Measurements from ENCODE around the gene NHERF2. TPM values are rescaled to one million over a fixed set of nuclear protein-coding genes. Genes with fewer than 3 reads are reported as not detected.

The NHERF2 gene
- polyA plus RNA-seq, 1 experiment = 107 TPM

DNA sequence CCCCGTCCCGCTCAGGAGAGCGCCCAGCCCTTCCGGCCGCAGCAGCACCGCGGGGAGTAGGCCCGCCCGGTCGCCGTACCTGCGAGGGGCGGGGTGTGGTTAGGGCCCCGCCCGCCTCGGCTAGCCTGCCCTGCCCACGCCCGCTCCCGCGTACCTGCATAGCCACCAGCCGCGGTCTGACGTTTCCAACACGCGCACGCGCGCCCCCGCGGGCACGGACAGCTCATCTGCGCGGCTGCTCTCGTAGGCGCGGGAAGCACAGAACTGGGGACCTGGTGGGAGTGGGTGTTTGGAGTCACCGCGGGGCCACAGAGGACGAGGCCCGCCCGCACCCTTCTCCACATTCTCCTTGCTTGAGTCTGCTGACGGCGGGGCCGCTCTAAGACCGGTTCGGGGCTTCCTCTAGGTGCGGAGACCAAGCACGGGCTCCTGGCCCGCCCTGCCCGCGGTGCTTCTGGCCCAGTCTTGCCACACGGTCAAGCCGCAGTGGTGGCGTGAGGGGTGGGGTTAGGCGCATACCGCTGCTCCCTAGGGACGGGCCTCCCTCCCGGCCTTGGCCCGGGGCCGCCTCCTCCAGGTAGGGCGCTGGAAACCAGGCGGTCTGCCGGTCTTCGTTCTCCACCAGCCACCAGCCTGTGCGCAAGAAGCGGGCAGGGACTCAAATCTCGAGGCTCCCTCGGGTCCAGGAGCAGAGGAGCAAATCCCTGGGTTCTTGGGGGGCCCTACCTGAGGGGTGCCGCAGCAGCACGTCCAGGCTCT lies 47.3 kb upstream of the NHERF2 start:
- H3K4me3 ChIP-seq (ENCODE audit: low read depth, low read length) = no peak overlapping the region
- peaks cover 12% of the 10 kb centered on the region for H3K27me3 ChIP-seq (ENCODE audit: control insufficient read depth, insufficient read depth, low read length)
- CTCF ChIA-PET = interaction anchor here (1.1 kb wide), 1 partner anchor 161 kb away, joined by 4 read pairs; no protein-coding TSS in a partner anchor
- no peak for DNase-seq (ENCODE audit: low read depth)
- H3K36me3 ChIP-seq (ENCODE audit: control insufficient read depth, insufficient read depth, low read length) = peaks cover 29% of the 10 kb centered on the region
- POLR2A ChIA-PET = no interaction called here
- TF ChIP-seq, protein P1, sequence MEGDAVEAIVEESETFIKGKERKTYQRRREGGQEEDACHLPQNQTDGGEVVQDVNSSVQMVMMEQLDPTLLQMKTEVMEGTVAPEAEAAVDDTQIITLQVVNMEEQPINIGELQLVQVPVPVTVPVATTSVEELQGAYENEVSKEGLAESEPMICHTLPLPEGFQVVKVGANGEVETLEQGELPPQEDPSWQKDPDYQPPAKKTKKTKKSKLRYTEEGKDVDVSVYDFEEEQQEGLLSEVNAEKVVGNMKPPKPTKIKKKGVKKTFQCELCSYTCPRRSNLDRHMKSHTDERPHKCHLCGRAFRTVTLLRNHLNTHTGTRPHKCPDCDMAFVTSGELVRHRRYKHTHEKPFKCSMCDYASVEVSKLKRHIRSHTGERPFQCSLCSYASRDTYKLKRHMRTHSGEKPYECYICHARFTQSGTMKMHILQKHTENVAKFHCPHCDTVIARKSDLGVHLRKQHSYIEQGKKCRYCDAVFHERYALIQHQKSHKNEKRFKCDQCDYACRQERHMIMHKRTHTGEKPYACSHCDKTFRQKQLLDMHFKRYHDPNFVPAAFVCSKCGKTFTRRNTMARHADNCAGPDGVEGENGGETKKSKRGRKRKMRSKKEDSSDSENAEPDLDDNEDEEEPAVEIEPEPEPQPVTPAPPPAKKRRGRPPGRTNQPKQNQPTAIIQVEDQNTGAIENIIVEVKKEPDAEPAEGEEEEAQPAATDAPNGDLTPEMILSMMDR (IDR thresholded peaks at IDR 0.05; ENCODE audit: insufficient read depth, low read depth, low read length) = no peak

DNA sequence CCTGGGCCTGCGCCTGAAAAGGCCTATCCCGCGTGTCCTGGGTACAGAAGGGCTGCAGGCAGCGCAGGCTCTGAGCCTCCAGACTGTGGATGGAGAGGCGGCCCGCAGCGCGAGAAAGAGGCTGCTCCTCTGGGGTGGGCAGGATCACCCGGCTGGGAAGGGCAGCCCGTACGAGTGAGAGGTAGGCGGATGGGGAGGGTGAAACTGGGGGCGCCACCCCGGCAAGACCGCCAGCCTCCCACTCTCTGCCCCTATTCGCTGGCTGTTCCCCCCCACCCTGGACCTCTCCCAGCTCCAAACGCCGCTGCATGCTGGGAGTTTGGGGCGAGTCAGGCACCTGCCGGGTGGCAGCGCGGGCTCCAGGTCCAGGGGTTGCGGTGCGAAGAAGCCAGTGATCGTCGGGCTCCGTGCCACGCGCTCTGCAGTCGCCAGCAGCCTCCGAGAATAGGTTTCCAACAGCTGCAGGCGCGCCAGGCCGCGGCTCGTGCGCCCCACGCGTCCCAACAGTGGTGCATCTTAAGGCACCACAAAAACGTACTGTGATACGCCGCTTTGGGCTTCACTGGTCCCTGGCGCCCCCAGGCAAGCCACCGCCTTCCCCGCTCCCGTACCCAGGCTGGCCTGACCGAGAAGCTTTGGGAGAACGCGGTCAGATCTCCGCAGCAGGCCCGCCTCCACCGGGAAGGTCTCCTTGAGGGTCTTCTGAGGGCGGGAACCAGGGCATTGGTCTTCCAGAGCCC lies 46.5 kb upstream of the NHERF2 start:
- TF ChIP-seq, protein P1 (IDR thresholded peaks at IDR 0.05; ENCODE audit: insufficient read depth, low read depth, low read length) = no peak
- ChIA-PET POLR2A (no interaction called here), CTCF (no interaction called here)
- peaks cover 26% of the 10 kb centered on the region for H3K36me3 ChIP-seq (ENCODE audit: control insufficient read depth, insufficient read depth, low read length)
- DNase-seq (ENCODE audit: low read depth) = no peak
- H3K4me3 ChIP-seq (ENCODE audit: low read depth, low read length) = no peak overlapping the region
- H3K27me3 ChIP-seq (ENCODE audit: control insufficient read depth, insufficient read depth, low read length) = peaks cover 12% of the 10 kb centered on the region

DNA sequence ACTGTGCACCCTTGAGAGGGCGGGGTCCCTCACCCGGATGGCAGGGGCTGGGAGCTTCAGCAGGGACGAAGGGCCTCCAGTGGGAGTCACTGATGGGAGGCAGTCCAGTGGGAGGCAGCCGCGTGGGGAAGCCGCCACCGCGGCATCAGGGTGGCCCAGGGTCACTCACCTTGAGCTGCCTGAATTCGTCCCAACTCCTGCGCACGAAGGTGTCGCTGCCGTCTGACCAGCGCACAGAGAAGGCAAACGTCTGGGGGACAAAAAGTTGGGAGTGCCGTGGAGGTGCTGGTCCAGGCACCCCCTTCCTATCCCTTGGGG lies 46.0 kb upstream of the NHERF2 start:
- CTCF ChIA-PET = interaction anchor here (1.1 kb wide), 1 partner anchor 160 kb away, joined by 3 read pairs; no protein-coding TSS in a partner anchor
- TF ChIP-seq, protein P1 (IDR thresholded peaks at IDR 0.05; ENCODE audit: insufficient read depth, low read depth, low read length) = no peak
- no peak for DNase-seq (ENCODE audit: low read depth)
- no peak overlapping the region for H3K4me3 ChIP-seq (ENCODE audit: low read depth, low read length)
- POLR2A ChIA-PET = no interaction called here
- peaks cover 12% of the 10 kb centered on the region for H3K27me3 ChIP-seq (ENCODE audit: control insufficient read depth, insufficient read depth, low read length)
- peaks cover 24% of the 10 kb centered on the region for H3K36me3 ChIP-seq (ENCODE audit: control insufficient read depth, insufficient read depth, low read length)

DNA sequence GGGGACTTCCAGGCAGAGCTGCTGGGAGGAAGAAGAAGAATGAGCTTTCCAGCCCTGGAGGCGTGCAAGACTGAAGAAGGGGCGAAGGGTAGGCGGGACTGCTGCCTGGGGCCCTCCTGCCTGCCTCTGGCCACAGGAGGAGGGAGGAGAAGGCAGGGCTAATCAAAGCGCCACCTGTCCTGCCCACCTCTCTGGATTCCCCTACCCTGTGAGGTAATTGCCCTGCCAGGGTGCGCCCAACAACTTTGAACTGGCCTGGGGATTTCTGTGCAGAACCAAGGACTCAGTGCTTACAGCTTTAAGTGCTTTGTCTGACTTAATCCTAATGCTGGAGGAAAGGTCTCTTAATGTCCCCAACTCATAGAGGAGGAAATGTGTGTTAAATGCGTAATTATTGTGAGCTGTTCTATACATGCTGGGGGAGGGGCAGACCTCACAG lies 45.3 kb upstream of the NHERF2 start, which contains the start of gene NOXO1:
NOXO1 (minus strand) TSS at position 72 of the 439 bp plus-strand sequence. CDS start 290 bp downstream, outside the sequence.
- TF ChIP-seq, protein P1 (IDR thresholded peaks at IDR 0.05; ENCODE audit: insufficient read depth, low read depth, low read length) = no peak
- POLR2A ChIA-PET = no interaction called here

DNA sequence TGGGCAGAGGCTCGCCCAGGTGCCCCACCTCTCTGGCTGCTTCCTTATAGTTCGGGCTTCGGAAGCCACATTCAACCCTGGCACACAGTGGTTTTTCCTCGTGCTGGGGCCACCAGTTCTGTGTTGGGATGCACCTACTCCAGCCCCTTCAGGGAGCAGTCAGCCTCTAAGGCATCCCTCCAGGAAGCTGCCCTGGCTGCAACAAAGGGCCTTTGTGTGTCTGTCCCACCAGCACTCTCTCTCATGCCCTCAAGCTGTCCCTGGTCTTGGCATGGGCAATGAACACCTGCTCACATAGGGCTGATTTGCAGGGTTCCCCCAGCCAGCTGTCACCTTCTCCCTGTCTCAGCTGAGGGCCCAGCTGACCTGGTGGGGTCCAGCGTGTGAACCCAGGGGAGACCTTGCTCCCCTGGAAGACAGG lies 44.7 kb upstream of the NHERF2 start:
- Histone ChIP-seq H3K36me3 (ENCODE audit: control insufficient read depth, insufficient read depth, low read length) (peaks cover 24% of the 10 kb centered on the region), H3K27me3 (ENCODE audit: control insufficient read depth, insufficient read depth, low read length) (peaks cover 12% of the 10 kb centered on the region), H3K4me3 (ENCODE audit: low read depth, low read length) (no peak overlapping the region)
- POLR2A ChIA-PET = no interaction called here
- TF ChIP-seq, protein P1 (IDR thresholded peaks at IDR 0.05; ENCODE audit: insufficient read depth, low read depth, low read length) = no peak
- no peak for DNase-seq (ENCODE audit: low read depth)
- CTCF ChIA-PET = interaction anchor here (0.6 to 1.3 kb wide), 4 partner anchors 10 to 169 kb away, joined by 3 to 4 read pairs (median 4); partner anchors contain the start of gene TBL3

More for the DNA sequence above, 45.3 kb upstream of the NHERF2 start, which contains the start of gene NOXO1:
- no peak for DNase-seq (ENCODE audit: low read depth)
- peaks cover 12% of the 10 kb centered on the region for H3K27me3 ChIP-seq (ENCODE audit: control insufficient read depth, insufficient read depth, low read length)
- H3K36me3 ChIP-seq (ENCODE audit: control insufficient read depth, insufficient read depth, low read length) = peaks cover 24% of the 10 kb centered on the region
- H3K4me3 ChIP-seq (ENCODE audit: low read depth, low read length) = no peak within 1 kb of the TSS
- CTCF ChIA-PET = interaction anchor here (1.1 to 1.3 kb wide), 2 partner anchors 10 to 159 kb away, joined by 3 to 4 read pairs; partner anchors contain the start of gene TBL3

Data from BJ (cell line).